ENCODE results near the gene COL6A1.

The COL6A1 gene

DNA sequence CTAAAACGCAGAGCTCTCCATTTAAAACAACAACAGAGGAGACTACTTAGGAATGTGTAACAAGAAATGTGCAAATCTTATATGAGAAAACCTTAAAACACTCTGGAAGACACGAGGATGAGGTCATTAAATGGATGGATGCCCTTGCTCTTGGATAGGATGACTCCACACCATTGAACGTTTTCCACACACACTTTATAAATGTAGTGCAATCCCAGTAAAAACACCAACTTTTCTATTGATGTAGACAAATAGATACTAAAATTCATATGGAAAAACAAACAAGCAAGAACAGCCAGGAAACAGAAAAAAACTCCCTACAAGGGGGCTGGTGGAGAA lies 18.4 kb upstream of the COL6A1 start:
- TF ChIP-seq REST (IDR thresholded peaks at IDR 0.05; ENCODE audit: insufficient read depth in 1 of 2, low read depth in 2 of 2, low read length in 2 of 2): no peak
- no peak for TF ChIP-seq SIN3A (IDR thresholded peaks at IDR 0.05; ENCODE audit: borderline replicate concordance, insufficient read depth, low read length)
- no peak for TF ChIP-seq POLR2AphosphoS5 (IDR thresholded peaks at IDR 0.05; ENCODE audit: low read depth, low read length)

GRCh38 chr21:45964649-45965048 lies 16.9 kb upstream of the COL6A1 start:
- TF ChIP-seq REST (IDR thresholded peaks at IDR 0.05; ENCODE audit: insufficient read depth in 1 of 2, low read depth in 2 of 2, low read length in 2 of 2) (no peak), SIN3A (IDR thresholded peaks at IDR 0.05; ENCODE audit: borderline replicate concordance, insufficient read depth, low read length) (no peak), TAF1 (IDR thresholded peaks at IDR 0.05; ENCODE audit: borderline replicate concordance, insufficient read depth, low read length) (no peak), FOXP2 (optimal IDR thresholded peaks at IDR 0.05; ENCODE audit: borderline replicate concordance, extremely low read depth, extremely low read length, insufficient read depth) (no peak), POLR2AphosphoS5 (IDR thresholded peaks at IDR 0.05; ENCODE audit: low read depth, low read length) (no peak)

GRCh38 chr21:45965084-45965809 lies 16.3 kb upstream of the COL6A1 start:
- TF ChIP-seq SIN3A (IDR thresholded peaks at IDR 0.05; ENCODE audit: borderline replicate concordance, insufficient read depth, low read length) (no peak), POLR2AphosphoS5 (IDR thresholded peaks at IDR 0.05; ENCODE audit: low read depth, low read length) (no peak), TAF1 (IDR thresholded peaks at IDR 0.05; ENCODE audit: borderline replicate concordance, insufficient read depth, low read length) (no peak), REST (IDR thresholded peaks at IDR 0.05; ENCODE audit: insufficient read depth in 1 of 2, low read depth in 2 of 2, low read length in 2 of 2) (no peak), FOXP2 (optimal IDR thresholded peaks at IDR 0.05; ENCODE audit: borderline replicate concordance, extremely low read depth, extremely low read length, insufficient read depth) (no peak)

- TF ChIP-seq POLR2AphosphoS5 (IDR thresholded peaks at IDR 0.05; ENCODE audit: low read depth, low read length) (no peak), TAF1 (IDR thresholded peaks at IDR 0.05; ENCODE audit: borderline replicate concordance, insufficient read depth, low read length) (no peak), SIN3A (IDR thresholded peaks at IDR 0.05; ENCODE audit: borderline replicate concordance, insufficient read depth, low read length) (no peak), FOXP2 (optimal IDR thresholded peaks at IDR 0.05; ENCODE audit: borderline replicate concordance, extremely low read depth, extremely low read length, insufficient read depth) (no peak), REST (IDR thresholded peaks at IDR 0.05; ENCODE audit: insufficient read depth in 1 of 2, low read depth in 2 of 2, low read length in 2 of 2) (no peak)
These were observed 14.7 kb upstream of the COL6A1 start for GRCh38 chr21:45966791-45967394.

Measured in PFSK-1 (cell line).